Effector CD4-positive, alpha-beta T cell (primary cell): ENCODE data around the gene HSPA6.
"Not testable (repeated sequence)": the region's sequence is repeated elsewhere in the genome, so short reads cannot be mapped to it uniquely, and the experiment has no call there.

Experiments used
- DNase-seq: peaks from one replicate; pipeline ENCODE4 v3.0.0-alpha.2; 2020

Gene HSPA6

GRCh38 chr1:161537068-161537669, 12.8 kb downstream of the HSPA6 start:
- not testable (repeated sequence) for DNase-seq

GRCh38 chr1:161538925-161539479, 14.7 kb downstream of the HSPA6 start:
- not testable (repeated sequence) for DNase-seq

GRCh38 chr1:161539731-161540569, 15.6 kb downstream of the HSPA6 start:
- peak; percentile 73 for DNase-seq

GRCh38 chr1:161540570-161540960, 16.2 kb downstream of the HSPA6 start:
- DNase-seq: not testable (repeated sequence)

GRCh38 chr1:161542091-161542559, 17.8 kb downstream of the HSPA6 start:
- DNase-seq: peak; percentile 34

GRCh38 chr1:161543125-161543524, 18.8 kb downstream of the HSPA6 start:
- DNase-seq: not testable (repeated sequence)

- DNase-seq: not testable (repeated sequence)
Measured at GRCh38 chr1:161545005-161545731, 20.8 kb downstream of the HSPA6 start.

GRCh38 chr1:161547995-161548741, 23.8 kb downstream of the HSPA6 start:
- not testable (repeated sequence) for DNase-seq

- not testable (repeated sequence) for DNase-seq
Measured at GRCh38 chr1:161548749-161549406, 24.5 kb downstream of the HSPA6 start.

GRCh38 chr1:161549652-161550051, 25.3 kb downstream of the HSPA6 start, which contains the start of gene FCGR3A:
FCGR3A (minus strand) TSS chr1:161549818; CDS start chr1:161549736, 82 bp downstream.
- DNase-seq: no peak

GRCh38 chr1:161550942-161551341, 26.6 kb downstream of the HSPA6 start:
- DNase-seq: not testable (repeated sequence)

GRCh38 chr1:161553631-161554030, 29.3 kb downstream of the HSPA6 start:
- not testable (repeated sequence) for DNase-seq

GRCh38 chr1:161554340-161554739, 30.0 kb downstream of the HSPA6 start:
- not testable (repeated sequence) for DNase-seq

- not testable (repeated sequence) for DNase-seq
Measured at GRCh38 chr1:161554815-161555417, 30.6 kb downstream of the HSPA6 start.

GRCh38 chr1:161556143-161556542, 31.8 kb downstream of the HSPA6 start:
- not testable (repeated sequence) for DNase-seq

GRCh38 chr1:161556990-161557389, 32.6 kb downstream of the HSPA6 start:
- DNase-seq: not testable (repeated sequence)

- DNase-seq: not testable (repeated sequence)
Measured at GRCh38 chr1:161557506-161558450, 33.4 kb downstream of the HSPA6 start.

- DNase-seq: not testable (repeated sequence)
Measured at GRCh38 chr1:161560960-161561715, 36.8 kb downstream of the HSPA6 start.

GRCh38 chr1:161562441-161562840, 38.1 kb downstream of the HSPA6 start:
- not testable (repeated sequence) for DNase-seq
